GM21360 (cell line): ENCODE results near the gene GPR42.
"Not testable (repeated sequence)": the region's sequence is repeated elsewhere in the genome, so short reads cannot be mapped to it uniquely, and the experiment has no call there.

Experiments
- ATAC-seq: cut with Tn5 transposase; IDR thresholded peaks from one replicate; pipeline ENCODE4 v1.9.1; 2021; ENCODE audit warnings: mild to moderate bottlenecking, moderate library complexity; ENCODE audit not compliant: unreplicated experiment

Gene GPR42

GRCh38 chr19:35346193-35347052 is 24.4 kb upstream of the GPR42 start:
- ATAC-seq, result no peak

GRCh38 chr19:35347171-35347929 is 23.5 kb upstream of the GPR42 start, which contains the start of gene FFAR1:
Gene FFAR1, plus strand, starts transcription at chr19:35347902. Its CDS starts 3,650 bp downstream, at chr19:35351552.
- peak; percentile 40 for ATAC-seq

- no peak for ATAC-seq
Measured at GRCh38 chr19:35347930-35348298, 23.0 kb upstream of the GPR42 start.

- ATAC-seq, result no peak
Measured at GRCh38 chr19:35348911-35349611, 21.8 kb upstream of the GPR42 start.

GRCh38 chr19:35349614-35350521 is 21.0 kb upstream of the GPR42 start:
- ATAC-seq, result no peak

- no peak for ATAC-seq
Measured at GRCh38 chr19:35350591-35350990, 20.3 kb upstream of the GPR42 start.

- ATAC-seq, result no peak
Measured at GRCh38 chr19:35351411-35352176, 19.3 kb upstream of the GPR42 start.

- no peak for ATAC-seq
Measured at GRCh38 chr19:35352177-35352447, 18.8 kb upstream of the GPR42 start.

GRCh38 chr19:35352448-35353304 is 18.2 kb upstream of the GPR42 start:
- peak; percentile 39 for ATAC-seq

GRCh38 chr19:35353635-35354034 is 17.2 kb upstream of the GPR42 start:
- ATAC-seq, result no peak

GRCh38 chr19:35354898-35355297 is 16.0 kb upstream of the GPR42 start:
- no peak for ATAC-seq

GRCh38 chr19:35355791-35356460 is 14.9 kb upstream of the GPR42 start:
- no peak for ATAC-seq

GRCh38 chr19:35357867-35358573 is 12.8 kb upstream of the GPR42 start, which contains the start of gene FFAR3:
Gene FFAR3, plus strand, starts transcription at chr19:35358460. Its CDS starts 431 bp downstream, at chr19:35358891.
- no peak for ATAC-seq

GRCh38 chr19:35358834-35359233 is 12.0 kb upstream of the GPR42 start:
- ATAC-seq, result not testable (repeated sequence)

GRCh38 chr19:35359395-35359794 is 11.5 kb upstream of the GPR42 start:
- ATAC-seq, result not testable (repeated sequence)

GRCh38 chr19:35360081-35360480 is 10.8 kb upstream of the GPR42 start:
- ATAC-seq, result not testable (repeated sequence)

- no peak for ATAC-seq
Measured at GRCh38 chr19:35360880-35361420, 9.9 kb upstream of the GPR42 start.
